HG02678 (cell line): ENCODE data around the gene ZBTB25.

Experiments used
- ATAC-seq: cut with Tn5 transposase; IDR thresholded peaks from one replicate; pipeline ENCODE4 v1.9.1; 2021; ENCODE audit warnings: mild to moderate bottlenecking, moderate library complexity; ENCODE audit not compliant: unreplicated experiment

The ZBTB25 gene

GRCh38 chr14:64444140-64444539, 59.5 kb downstream of the ZBTB25 start:
- no peak for ATAC-seq

- ATAC-seq = no peak
Observed at GRCh38 chr14:64442300-64442988, 61.2 kb downstream of the ZBTB25 start.

- no peak for ATAC-seq
Observed at GRCh38 chr14:64440494-64440893, 63.1 kb downstream of the ZBTB25 start.

GRCh38 chr14:64439141-64439540, 64.5 kb downstream of the ZBTB25 start:
- ATAC-seq = no peak

GRCh38 chr14:64438181-64438841, 65.3 kb downstream of the ZBTB25 start:
- ATAC-seq = no peak

- ATAC-seq = no peak
Observed at GRCh38 chr14:64434528-64434927, 69.1 kb downstream of the ZBTB25 start.

GRCh38 chr14:64423987-64424386, 79.7 kb downstream of the ZBTB25 start:
- no peak for ATAC-seq

GRCh38 chr14:64422756-64423155, 80.9 kb downstream of the ZBTB25 start:
- peak; percentile 53 for ATAC-seq

GRCh38 chr14:64422005-64422404, 81.6 kb downstream of the ZBTB25 start:
- no peak for ATAC-seq

GRCh38 chr14:64421166-64421565, 82.5 kb downstream of the ZBTB25 start:
- ATAC-seq = no peak

GRCh38 chr14:64419003-64419402, 84.6 kb downstream of the ZBTB25 start:
- no peak for ATAC-seq

- no peak for ATAC-seq
Observed at GRCh38 chr14:64417771-64418125, 85.9 kb downstream of the ZBTB25 start.

GRCh38 chr14:64417055-64417770, 86.4 kb downstream of the ZBTB25 start:
- no peak for ATAC-seq

GRCh38 chr14:64416348-64416932, 87.2 kb downstream of the ZBTB25 start:
- no peak for ATAC-seq

GRCh38 chr14:64412237-64412636, 91.4 kb downstream of the ZBTB25 start:
- ATAC-seq = no peak

- ATAC-seq = no peak
Observed at GRCh38 chr14:64411001-64411400, 92.6 kb downstream of the ZBTB25 start.

- ATAC-seq = no peak
Observed at GRCh38 chr14:64410084-64410774, 93.4 kb downstream of the ZBTB25 start.

- no peak for ATAC-seq
Observed at GRCh38 chr14:64409126-64409920, 94.3 kb downstream of the ZBTB25 start.

- ATAC-seq = no peak
Observed at GRCh38 chr14:64407329-64407728, 96.3 kb downstream of the ZBTB25 start.

- ATAC-seq = no peak
Observed at GRCh38 chr14:64405295-64405694, 98.3 kb downstream of the ZBTB25 start.
